H1 (cell line): ENCODE measurements around the gene RPA3. TPM values are rescaled to one million over a fixed set of nuclear protein-coding genes. Genes with fewer than 3 reads are reported as not detected.
A peak's percentile ranks its signal among the peaks of the same experiment; 100 is the strongest.

Experiments
- CTCF ChIA-PET: fragments of 300-600 bp; sonication (Branson Sonifier 250); formaldehyde crosslinking; loops from one replicate; lab custom pipeline; 2021; ENCODE audit not compliant: partially characterized antibody; lab: Charles Lee
- POLR2A ChIA-PET: fragments of 300-600 bp; sonication (Branson Sonifier 250); formaldehyde crosslinking; loops from one replicate; lab custom pipeline; 2021; ENCODE audit warnings: inconsistent platforms; ENCODE audit not compliant: partially characterized antibody; lab: Charles Lee
- DNase-seq, 2 experiments: peaks; one replicate each; pipeline versions ENCODE4 v3.0.0 to v3.0.0-alpha.2; 2010 to 2022; ENCODE audit warnings: low spot score in 2 of 2, low read depth in 1 of 2, mixed read lengths in 1 of 2
- FAIRE-seq: peaks from 2 replicates; lab custom pipeline; 2011; peaks lifted over from hg19 to GRCh38; lab: Jason Lieb, UNC
- H2AFZ ChIP-seq: 2 replicates; pipeline ENCODE4 v1.8.1; 2012; ENCODE audit warnings: low read length, inconsistent platforms
- H2AK5ac ChIP-seq: 2 replicates; pipeline ENCODE4 v1.6.1; 2013; ENCODE audit warnings: low read depth, low read length
- H2BK120ac ChIP-seq: replicated peaks from 2 replicates; pipeline ENCODE3; 2013; ENCODE audit warnings: low read depth, low read length, inconsistent platforms
- H2BK12ac ChIP-seq: 2 replicates; pipeline ENCODE4 v1.6.1; 2013; ENCODE audit warnings: low read depth, low read length
- H2BK15ac ChIP-seq: 2 replicates; pipeline ENCODE4 v1.6.1; 2013; ENCODE audit warnings: low read length
- H2BK20ac ChIP-seq: 2 replicates; pipeline ENCODE4 v1.6.1; 2013; ENCODE audit warnings: low read length
- H2BK5ac ChIP-seq: 2 replicates; pipeline ENCODE4 v1.6.1; 2013; ENCODE audit warnings: low read depth, low read length
- H3K14ac ChIP-seq: 2 replicates; pipeline ENCODE4 v1.6.1; 2013; ENCODE audit warnings: inconsistent platforms; ENCODE audit not compliant: insufficient read length
- H3K18ac ChIP-seq: 2 replicates; pipeline ENCODE4 v1.6.1; 2013; ENCODE audit warnings: low read length; ENCODE audit errors: extremely low read depth
- H3K23ac ChIP-seq: 2 replicates; pipeline ENCODE4 v1.6.1; 2013; ENCODE audit warnings: inconsistent platforms; ENCODE audit not compliant: insufficient read length
- H3K23me2 ChIP-seq: 2 replicates; pipeline ENCODE4 v1.6.1; 2013; ENCODE audit warnings: low read depth, low read length
- H3K27ac ChIP-seq: 2 replicates; pipeline ENCODE4 v1.6.1; 2011; ENCODE audit warnings: low read depth, low read length, inconsistent platforms
- H3K27me3 ChIP-seq, 4 experiments: replicated peaks in 1 of 4; 1 replicate in 1 of 4; 2 replicates in 3 of 4; pipeline versions ENCODE4 v1.6.1 to v1.8.1; 2011 to 2013; ENCODE audit warnings: low read length in 3 of 4, mild to moderate bottlenecking in 3 of 4, inconsistent platforms in 2 of 4, mixed read lengths in 2 of 4, moderate library complexity in 1 of 4; ENCODE audit not compliant: control insufficient read depth in 3 of 4, insufficient read depth in 3 of 4; ENCODE audit errors: extremely low read depth in 1 of 4
- H3K36me3 ChIP-seq, 4 experiments: 2 replicates each; pipeline versions ENCODE4 v1.6.1 to v1.8.1; 2011 to 2013; ENCODE audit warnings: mild to moderate bottlenecking in 4 of 4, low read length in 3 of 4, moderate library complexity in 2 of 4, control low read depth in 1 of 4, inconsistent platforms in 1 of 4; ENCODE audit not compliant: insufficient read depth in 4 of 4, control insufficient read depth in 2 of 4
- H3K4ac ChIP-seq: replicated peaks from 2 replicates; pipeline ENCODE3; 2013; ENCODE audit warnings: low read length, low read depth, mixed read lengths, inconsistent platforms; ENCODE audit not compliant: insufficient read length
- H3K4me1 ChIP-seq, 4 experiments: replicated peaks in 1 of 4; 1 replicate in 1 of 4; 2 replicates in 3 of 4; pipeline versions ENCODE4 v1.6.1 to v1.8.1; 2011 to 2013; ENCODE audit warnings: low read length in 3 of 4, inconsistent platforms in 2 of 4, mixed read lengths in 1 of 4; ENCODE audit not compliant: insufficient read depth in 4 of 4, control insufficient read depth in 3 of 4
- H3K4me2 ChIP-seq, 2 experiments: 2 replicates each; pipeline versions ENCODE4 v1.6.1 to v1.8.1; 2011 to 2013; ENCODE audit warnings: low read depth in 2 of 2, low read length in 2 of 2, control low read depth in 1 of 2, inconsistent platforms in 1 of 2, mild to moderate bottlenecking in 1 of 2; ENCODE audit not compliant: insufficient read depth in 1 of 2
- H3K4me3 ChIP-seq, 4 experiments: fragments of 200-600, 300-600 bp in 1 of 4; sonication (generic), shearing (Covaris generic), sonication (Bioruptor Twin) in 1 of 4; 2 replicates each; pipeline versions ENCODE4 v1.5.1 to v1.8.1; 2011 to 2016; ENCODE audit warnings: low read length in 4 of 4, low read depth in 3 of 4, control low read depth in 2 of 4, inconsistent platforms in 2 of 4, mild to moderate bottlenecking in 2 of 4, mixed read lengths in 1 of 4, moderate library complexity in 1 of 4; ENCODE audit not compliant: insufficient read depth in 2 of 4; ENCODE audit errors: extremely low read depth in 1 of 4
- H3K56ac ChIP-seq: replicated peaks from 2 replicates; pipeline ENCODE3; 2013; ENCODE audit warnings: low read depth, mild to moderate bottlenecking, mixed read lengths, low read length, inconsistent platforms; ENCODE audit not compliant: insufficient read length
- H3K79me1 ChIP-seq: 2 replicates; pipeline ENCODE4 v1.6.1; 2013; ENCODE audit warnings: low read depth, low read length, control low read depth
- H3K79me2 ChIP-seq, 2 experiments: 2 replicates each; pipeline versions ENCODE4 v1.6.1 to v1.8.1; 2012 to 2013; ENCODE audit warnings: low read length in 2 of 2, mild to moderate bottlenecking in 2 of 2, inconsistent platforms in 1 of 2; ENCODE audit not compliant: insufficient read depth in 2 of 2, control insufficient read depth in 1 of 2
- H3K9ac ChIP-seq, 4 experiments: replicated peaks in 1 of 4; 1 replicate in 1 of 4; 2 replicates in 3 of 4; pipeline versions ENCODE4 v1.6.1 to v1.8.1; 2011 to 2013; ENCODE audit warnings: low read depth in 3 of 4, low read length in 3 of 4, control low read depth in 2 of 4, mild to moderate bottlenecking in 2 of 4, moderate library complexity in 2 of 4, inconsistent platforms in 1 of 4; ENCODE audit errors: extremely low read depth in 1 of 4
- H3K9me3 ChIP-seq, 2 experiments: 2 replicates each; pipeline versions ENCODE4 v1.6.1 to v1.8.1; 2012 to 2013; ENCODE audit warnings: mild to moderate bottlenecking in 2 of 2, moderate library complexity in 2 of 2, control low read depth in 1 of 2, inconsistent platforms in 1 of 2, low read depth in 1 of 2, low read length in 1 of 2, mixed read lengths in 1 of 2; ENCODE audit not compliant: insufficient read depth in 2 of 2
- H4K20me1 ChIP-seq, 2 experiments: replicated peaks in 1 of 2; 2 replicates each; pipeline versions ENCODE3 to v1.8.1; 2011 to 2013; ENCODE audit warnings: inconsistent platforms in 2 of 2, low read length in 2 of 2, mild to moderate bottlenecking in 1 of 2; ENCODE audit not compliant: insufficient read depth in 2 of 2, control insufficient read depth in 1 of 2
- H4K5ac ChIP-seq: 2 replicates; pipeline ENCODE4 v1.6.1; 2013; ENCODE audit warnings: low read length, low read depth, mixed read lengths, inconsistent platforms; ENCODE audit not compliant: insufficient read length
- H4K8ac ChIP-seq: 2 replicates; pipeline ENCODE4 v1.8.0; 2013; ENCODE audit warnings: mild to moderate bottlenecking, moderate library complexity, low read length, inconsistent platforms; ENCODE audit not compliant: insufficient read depth; ENCODE audit errors: extremely low read depth
- H4K91ac ChIP-seq: replicated peaks from 2 replicates; pipeline ENCODE3; 2013; ENCODE audit warnings: low read length, mixed read lengths, inconsistent platforms; ENCODE audit not compliant: insufficient read length
- BCL11A ChIP-seq, 2 experiments: IDR thresholded peaks; one replicate each; pipeline ENCODE4 v1.6.1; 2011; ENCODE audit warnings: low read depth in 2 of 2, low read length in 2 of 2, mild to moderate bottlenecking in 2 of 2
- FOSL1 ChIP-seq: IDR thresholded peaks from 2 replicates; pipeline ENCODE4 v1.6.1; 2011; ENCODE audit warnings: mild to moderate bottlenecking, low read depth, low read length, moderate library complexity; ENCODE audit not compliant: insufficient read depth
- JUN ChIP-seq: IDR thresholded peaks from 2 replicates; pipeline ENCODE4 v1.6.1; 2011; ENCODE audit warnings: low read depth, mild to moderate bottlenecking, improper control_type of control experiment, low read length
- KDM5A ChIP-seq: fragments of 200-600 bp; IDR thresholded peaks from 2 replicates; pipeline ENCODE4 v1.7.1; 2012; ENCODE audit warnings: mild to moderate bottlenecking, low read length, inconsistent platforms, mixed read lengths
- MAX ChIP-seq: IDR thresholded peaks from 2 replicates; pipeline ENCODE4 v1.6.1; 2012; ENCODE audit warnings: inconsistent platforms
- POLR2A ChIP-seq, 2 experiments: IDR thresholded peaks; 1 replicate in 1 of 2; 2 replicates in 1 of 2; pipeline ENCODE4 v1.6.1; 2011; ENCODE audit warnings: low read depth in 2 of 2, low read length in 2 of 2, mild to moderate bottlenecking in 2 of 2; ENCODE audit errors: control extremely low read depth in 1 of 2
- YY1 ChIP-seq: IDR thresholded peaks from 2 replicates; pipeline ENCODE4 v1.6.1; 2011; ENCODE audit warnings: low read depth, mild to moderate bottlenecking, low read length
- polyA plus RNA-seq, 7 experiments: library from polyadenylated mRNA; depleted of rRNA in 3 of 7; stranded (reverse) in 5 of 7; unstranded in 2 of 7; fragments of >200 nt in 5 of 7; fragments of 200-250 nt in 2 of 7; gene quantifications; 1 replicate in 5 of 7; 2 replicates in 1 of 7; 4 replicates in 1 of 7; pipeline versions ENCODE4 v1.2.1 to v1.2.3, GENCODE V29; 2011 to 2013; ENCODE audit warnings: missing spikeins in 2 of 7, mixed read lengths in 2 of 7
- total RNA-seq: library from RNA; stranded (reverse); fragmentation: NEBNext Ultra II Directional; extraction: Animal tissue kit (Norgen Biotek cat#: 25700); gene quantifications from 2 replicates; pipeline ENCODE4 v1.2.1, GENCODE V29; 2021
- TF ChIP-seq, protein P1 (sequence below): IDR thresholded peaks from 2 replicates; pipeline ENCODE4 v1.6.1; 2012; ENCODE audit warnings: inconsistent platforms

The RPA3 gene
- total and polyA plus RNA-seq, 2 of the 8 experiments (the other 6 are each of a cell fraction or from before 2014, with no cell fraction given): 60.2 to 105 TPM

DNA sequence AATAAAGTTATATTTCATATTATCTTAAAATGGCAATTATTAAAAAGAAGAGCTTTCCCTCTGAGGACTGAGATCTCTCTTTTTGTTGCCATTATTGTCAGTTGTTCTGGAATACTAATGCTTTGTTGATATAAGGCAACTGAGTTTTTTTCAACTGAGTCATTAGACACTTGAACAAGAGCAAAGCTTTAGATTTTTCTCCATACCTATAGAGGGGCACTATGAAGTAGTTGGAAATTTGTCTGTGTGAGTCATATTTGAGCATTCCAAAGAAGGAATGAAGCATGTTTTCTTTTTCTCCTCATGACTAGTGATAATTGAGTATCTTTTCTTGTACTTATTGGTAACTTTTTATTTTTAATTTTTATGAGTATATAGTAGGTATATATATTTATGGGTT is 24.5 kb downstream of the RPA3 start:
- Histone ChIP-seq H3K79me1 (no peaks in the 10 kb centered on the region), H3K9me3 (no peaks in the 10 kb centered on the region), H2AK5ac (no peak overlapping the region), H3K4me3 (no peak overlapping the region), H3K18ac (no peak overlapping the region), H3K4me1 (peaks cover 0 to 3% (median 0%) of the 10 kb centered on the region in 4 experiments; a peak in 1 of 7 replicates), H4K5ac (no peak overlapping the region), H4K8ac (no peak overlapping the region), H3K14ac (no peak overlapping the region), H3K79me2 (no peaks in the 10 kb centered on the region), H4K91ac (no peak overlapping the region), H3K4ac (no peak overlapping the region), H3K36me3 (no peaks in the 10 kb centered on the region), H2BK12ac (no peak overlapping the region), H3K27me3 (no peaks in the 10 kb centered on the region), H3K27ac (no peak overlapping the region), H2AFZ (no peak overlapping the region), H2BK120ac (no peak overlapping the region), H2BK15ac (no peak overlapping the region), H3K9ac (no peak overlapping the region), H2BK20ac (no peak overlapping the region), H3K56ac (no peak overlapping the region), H3K4me2 (no peak overlapping the region), H3K23me2 (no peaks in the 10 kb centered on the region), H2BK5ac (no peak overlapping the region), H3K23ac (no peak overlapping the region), H4K20me1 (no peaks in the 10 kb centered on the region)
- DNase-seq (no peak), FAIRE-seq (peak; percentile 58)
- CTCF ChIA-PET: interaction anchor here (0.7 to 4.0 kb wide), 2 partner anchors 13 to 397 kb away, joined by 3 to 19 read pairs; no protein-coding TSS in a partner anchor
- POLR2A ChIA-PET: no interaction called here
- TF ChIP-seq BCL11A (IDR thresholded peaks at IDR 0.05; ENCODE audit: low read depth in 2 of 2, low read length in 2 of 2) (no peak), MAX (no peak), JUN (no peak), KDM5A (no peak), POLR2A (IDR thresholded peaks at IDR 0.05; ENCODE audit: control extremely low read depth in 1 of 2, low read depth in 2 of 2, low read length in 2 of 2) (no peak), FOSL1 (no peak), YY1 (no peak)
- TF ChIP-seq, protein P1, sequence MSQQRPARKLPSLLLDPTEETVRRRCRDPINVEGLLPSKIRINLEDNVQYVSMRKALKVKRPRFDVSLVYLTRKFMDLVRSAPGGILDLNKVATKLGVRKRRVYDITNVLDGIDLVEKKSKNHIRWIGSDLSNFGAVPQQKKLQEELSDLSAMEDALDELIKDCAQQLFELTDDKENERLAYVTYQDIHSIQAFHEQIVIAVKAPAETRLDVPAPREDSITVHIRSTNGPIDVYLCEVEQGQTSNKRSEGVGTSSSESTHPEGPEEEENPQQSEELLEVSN: no peak
